Panc1 (cell line): ENCODE results near the gene SPDEF. TPM values are rescaled to one million over a fixed set of nuclear protein-coding genes. Genes with fewer than 3 reads are reported as not detected.

Experiments used
- total RNA-seq: library from RNA; stranded (reverse); gene quantifications from one replicate; pipeline ENCODE4 v1.2.1, GENCODE V29; 2021; ENCODE audit not compliant: unreplicated experiment

Gene SPDEF
- total RNA-seq, 1 experiment from 2014 or later = 1.6 TPM

Other genes starting within 250 kb of the SPDEF start
- gene NUDT3, start 163.7 kb downstream of the SPDEF start, total RNA-seq = 25.9 TPM
- 1,363 TPM for gene RPS10, start 130.3 kb downstream of the SPDEF start, total RNA-seq
- gene PACSIN1, start 90.3 kb downstream of the SPDEF start, total RNA-seq = 0.18 TPM
- gene ILRUN, start 140.4 kb upstream of the SPDEF start, total RNA-seq = 62.8 TPM
- gene SNRPC, start 201.2 kb upstream of the SPDEF start, total RNA-seq = 190 TPM
- gene BLTP3A, start 235.8 kb upstream of the SPDEF start, total RNA-seq = 20.2 TPM